Measurements from ENCODE around the gene MYB.

The MYB gene

GRCh38 chr6:135187372-135187771 is 6.3 kb downstream of the MYB start:
- Mint-ChIP-seq H3K9me3 (no peaks in the 10 kb centered on the region), H3K36me3 (ENCODE audit: low read depth) (peaks cover 58% of the 10 kb centered on the region), H3K27ac (no peak overlapping the region), H3K4me3 (no peak overlapping the region), H3K27me3 (ENCODE audit: low read depth) (no peaks in the 10 kb centered on the region), H3K4me1 (ENCODE audit: low read depth) (peaks cover 61% of the 10 kb centered on the region)
- DNase-seq (ENCODE audit: low spot score), result no peak

GRCh38 chr6:135188718-135189117 is 7.6 kb downstream of the MYB start:
- no peaks in the 10 kb centered on the region for H3K27me3 Mint-ChIP-seq (ENCODE audit: low read depth)
- peaks cover 61% of the 10 kb centered on the region for H3K4me1 Mint-ChIP-seq (ENCODE audit: low read depth)
- DNase-seq (ENCODE audit: low spot score), result no peak
- no peaks in the 10 kb centered on the region for H3K9me3 Mint-ChIP-seq
- H3K4me3 Mint-ChIP-seq, result peak overlapping the region; percentile 4
- H3K36me3 Mint-ChIP-seq (ENCODE audit: low read depth), result peaks cover 64% of the 10 kb centered on the region
- peak overlapping the region; percentile 65 for H3K27ac Mint-ChIP-seq

- no peak for DNase-seq (ENCODE audit: low spot score)
- Mint-ChIP-seq H3K4me3 (peak overlapping the region; percentile 4), H3K27ac (peak overlapping the region; percentile 65), H3K27me3 (ENCODE audit: low read depth) (no peaks in the 10 kb centered on the region), H3K36me3 (ENCODE audit: low read depth) (peaks cover 71% of the 10 kb centered on the region), H3K9me3 (no peaks in the 10 kb centered on the region), H3K4me1 (ENCODE audit: low read depth) (peaks cover 62% of the 10 kb centered on the region)
Observed at GRCh38 chr6:135189344-135189743, 8.2 kb downstream of the MYB start.

DNA sequence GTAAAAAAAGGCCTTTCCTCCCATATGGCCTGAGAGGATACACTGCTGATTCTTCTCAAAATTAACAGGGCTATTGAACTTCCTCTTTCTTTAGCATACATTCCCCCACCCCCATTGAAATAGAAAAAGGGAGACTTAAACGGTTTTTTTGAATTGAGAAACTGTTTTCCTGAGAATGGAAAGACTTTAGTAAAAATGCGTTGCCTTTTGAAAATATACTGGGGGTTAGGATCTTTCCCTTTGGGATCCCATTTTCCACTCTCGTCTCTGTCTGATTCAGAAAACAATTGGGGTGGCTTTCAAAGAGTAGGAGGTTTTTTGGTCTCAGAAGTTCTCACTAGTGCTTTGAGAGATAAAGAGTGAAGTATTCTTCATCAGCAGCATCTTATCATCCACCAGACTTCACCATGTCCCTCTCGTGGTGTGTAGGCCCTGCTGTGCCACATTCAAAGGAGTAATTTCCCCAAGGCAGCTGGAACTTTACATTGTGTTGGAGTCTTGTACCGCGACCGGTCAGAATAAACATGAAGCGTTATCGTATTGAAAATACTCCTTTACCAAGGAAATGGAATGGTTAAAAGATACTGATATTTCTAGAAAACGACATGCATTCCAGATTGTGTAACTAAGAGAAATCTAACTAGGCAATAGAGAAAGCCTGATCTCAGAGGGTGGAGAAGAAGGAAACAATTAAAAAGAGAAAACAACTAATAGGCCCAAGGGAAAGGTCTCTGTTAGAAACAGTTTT is 10.6 kb downstream of the MYB start:
- Mint-ChIP-seq H3K27ac (peak overlapping the region; percentile 7), H3K36me3 (ENCODE audit: low read depth) (peaks cover 74% of the 10 kb centered on the region), H3K27me3 (ENCODE audit: low read depth) (no peaks in the 10 kb centered on the region), H3K4me1 (ENCODE audit: low read depth) (peaks cover 63% of the 10 kb centered on the region), H3K4me3 (no peak overlapping the region), H3K9me3 (no peaks in the 10 kb centered on the region)
- no peak for DNase-seq (ENCODE audit: low spot score)

DNA sequence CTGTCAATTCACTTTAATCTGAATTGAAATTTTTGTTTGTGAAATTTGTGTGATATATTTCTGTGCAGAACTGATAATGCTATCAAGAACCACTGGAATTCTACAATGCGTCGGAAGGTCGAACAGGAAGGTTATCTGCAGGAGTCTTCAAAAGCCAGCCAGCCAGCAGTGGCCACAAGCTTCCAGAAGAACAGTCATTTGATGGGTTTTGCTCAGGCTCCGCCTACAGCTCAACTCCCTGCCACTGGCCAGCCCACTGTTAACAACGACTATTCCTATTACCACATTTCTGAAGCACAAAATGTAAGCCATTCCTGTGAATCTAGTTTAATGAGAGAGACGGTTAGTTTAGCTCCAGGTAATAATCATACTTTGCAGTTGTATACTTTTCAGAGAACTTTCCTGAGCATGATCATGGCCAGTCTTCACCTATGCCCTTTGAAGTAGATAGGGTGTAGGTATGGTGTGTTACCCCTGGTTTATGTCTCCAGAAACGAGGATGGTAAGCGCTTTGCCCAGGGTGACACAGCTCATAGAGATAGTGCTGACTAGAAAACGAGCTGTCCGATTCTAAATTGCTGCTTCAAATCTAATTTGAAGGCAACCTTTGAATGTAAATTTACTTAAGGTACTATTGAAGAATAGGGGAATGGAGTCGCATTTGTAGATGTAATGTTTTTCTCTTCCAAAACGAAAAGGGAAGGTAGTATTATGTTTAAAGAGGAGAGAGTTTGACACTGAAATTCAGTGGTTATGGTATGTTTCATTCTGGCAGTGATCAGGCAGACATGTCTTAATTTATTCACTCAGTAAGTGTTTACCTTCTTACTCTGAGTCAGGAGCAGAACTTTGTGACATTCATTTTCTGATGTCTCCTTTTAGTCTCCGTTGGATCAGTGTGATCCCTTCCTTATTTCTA is 11.4 kb downstream of the MYB start:
- Mint-ChIP-seq H3K4me1 (ENCODE audit: low read depth) (peaks cover 66% of the 10 kb centered on the region), H3K27me3 (ENCODE audit: low read depth) (no peaks in the 10 kb centered on the region), H3K9me3 (no peaks in the 10 kb centered on the region), H3K27ac (peak overlapping the region; percentile 7), H3K36me3 (ENCODE audit: low read depth) (peaks cover 75% of the 10 kb centered on the region), H3K4me3 (no peak overlapping the region)
- no peak for DNase-seq (ENCODE audit: low spot score)

- Mint-ChIP-seq H3K4me1 (ENCODE audit: low read depth) (peaks cover 65% of the 10 kb centered on the region), H3K36me3 (ENCODE audit: low read depth) (peaks cover 75% of the 10 kb centered on the region), H3K4me3 (no peak overlapping the region), H3K9me3 (no peaks in the 10 kb centered on the region), H3K27ac (no peak overlapping the region), H3K27me3 (ENCODE audit: low read depth) (no peaks in the 10 kb centered on the region)
- DNase-seq (ENCODE audit: low spot score), result no peak
Observed at GRCh38 chr6:135193221-135193620, 12.1 kb downstream of the MYB start.

- no peak overlapping the region for H3K4me3 Mint-ChIP-seq
- peak overlapping the region; percentile 28 for H3K27ac Mint-ChIP-seq
- no peaks in the 10 kb centered on the region for H3K9me3 Mint-ChIP-seq
- no peaks in the 10 kb centered on the region for H3K27me3 Mint-ChIP-seq (ENCODE audit: low read depth)
- peaks cover 69% of the 10 kb centered on the region for H3K36me3 Mint-ChIP-seq (ENCODE audit: low read depth)
- H3K4me1 Mint-ChIP-seq (ENCODE audit: low read depth), result peaks cover 52% of the 10 kb centered on the region
- DNase-seq (ENCODE audit: low spot score), result no peak
Observed at GRCh38 chr6:135195041-135195440, 13.9 kb downstream of the MYB start.

DNA sequence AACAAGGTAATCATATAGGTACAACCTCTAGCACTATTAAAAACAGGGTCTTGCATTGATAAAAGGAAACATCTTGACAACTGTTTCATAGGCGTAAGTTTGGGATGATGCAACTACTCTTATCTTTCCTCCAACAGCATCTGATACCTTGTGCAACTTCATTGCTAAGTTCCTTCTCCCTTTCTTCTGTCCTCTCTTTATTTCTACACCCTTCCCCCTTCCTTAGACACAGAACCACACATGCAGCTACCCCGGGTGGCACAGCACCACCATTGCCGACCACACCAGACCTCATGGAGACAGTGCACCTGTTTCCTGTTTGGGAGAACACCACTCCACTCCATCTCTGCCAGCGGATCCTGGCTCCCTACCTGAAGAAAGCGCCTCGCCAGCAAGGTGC is 14.4 kb downstream of the MYB start:
- no peaks in the 10 kb centered on the region for H3K9me3 Mint-ChIP-seq
- peak overlapping the region; percentile 62 for H3K27ac Mint-ChIP-seq
- no peaks in the 10 kb centered on the region for H3K27me3 Mint-ChIP-seq (ENCODE audit: low read depth)
- H3K4me1 Mint-ChIP-seq (ENCODE audit: low read depth), result peaks cover 50% of the 10 kb centered on the region
- DNase-seq (ENCODE audit: low spot score), result no peak
- H3K36me3 Mint-ChIP-seq (ENCODE audit: low read depth), result peaks cover 72% of the 10 kb centered on the region
- peak overlapping the region; percentile 27 for H3K4me3 Mint-ChIP-seq

DNA sequence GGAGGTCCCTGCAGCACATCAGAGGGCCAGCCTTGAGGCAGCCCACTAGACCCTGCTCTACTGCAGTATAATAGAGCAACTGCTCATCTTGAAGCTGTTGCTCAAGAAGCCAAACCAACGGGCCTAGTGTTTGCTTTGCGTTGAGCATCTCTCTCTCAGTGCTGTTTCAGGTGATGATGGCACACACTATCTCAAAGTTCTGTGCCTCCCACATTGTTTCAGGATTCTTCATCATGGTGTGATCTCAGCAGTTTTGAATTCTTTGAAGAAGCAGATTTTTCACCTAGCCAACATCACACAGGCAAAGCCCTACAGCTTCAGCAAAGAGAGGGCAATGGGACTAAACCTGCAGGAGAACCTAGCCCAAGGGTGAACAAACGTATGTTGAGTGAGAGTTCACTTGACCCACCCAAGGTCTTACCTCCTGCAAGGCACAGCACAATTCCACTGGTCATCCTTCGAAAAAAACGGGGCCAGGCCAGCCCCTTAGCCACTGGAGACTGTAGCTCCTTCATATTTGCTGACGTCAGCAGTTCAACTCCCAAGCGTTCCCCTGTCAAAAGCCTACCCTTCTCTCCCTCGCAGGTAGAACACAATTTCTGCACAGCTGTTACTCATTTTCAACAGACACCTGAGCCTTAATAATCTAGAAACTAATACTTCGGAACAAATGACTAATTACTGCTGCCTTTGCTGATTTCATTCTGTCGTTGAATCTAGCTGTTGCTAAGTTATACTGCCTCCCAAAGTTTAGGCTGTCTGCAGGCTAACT is 15.8 kb downstream of the MYB start:
- peak overlapping the region; percentile 6 for H3K4me3 Mint-ChIP-seq
- H3K27me3 Mint-ChIP-seq (ENCODE audit: low read depth), result no peaks in the 10 kb centered on the region
- H3K27ac Mint-ChIP-seq, result peak overlapping the region; percentile 73
- no peak for DNase-seq (ENCODE audit: low spot score)
- H3K4me1 Mint-ChIP-seq (ENCODE audit: low read depth), result peaks cover 46% of the 10 kb centered on the region
- no peaks in the 10 kb centered on the region for H3K9me3 Mint-ChIP-seq
- peaks cover 72% of the 10 kb centered on the region for H3K36me3 Mint-ChIP-seq (ENCODE audit: low read depth)

- DNase-seq (ENCODE audit: low spot score), result no peak
- Mint-ChIP-seq H3K9me3 (no peaks in the 10 kb centered on the region), H3K4me1 (ENCODE audit: low read depth) (peaks cover 4% of the 10 kb centered on the region), H3K36me3 (ENCODE audit: low read depth) (peaks cover 64% of the 10 kb centered on the region), H3K27me3 (ENCODE audit: low read depth) (no peaks in the 10 kb centered on the region), H3K4me3 (no peak overlapping the region), H3K27ac (no peak overlapping the region)
Observed at GRCh38 chr6:135202836-135203235, 21.7 kb downstream of the MYB start.

- H3K36me3 Mint-ChIP-seq (ENCODE audit: low read depth), result peaks cover 63% of the 10 kb centered on the region
- no peak overlapping the region for H3K27ac Mint-ChIP-seq
- peaks cover 13% of the 10 kb centered on the region for H3K4me1 Mint-ChIP-seq (ENCODE audit: low read depth)
- no peak for DNase-seq (ENCODE audit: low spot score)
- H3K9me3 Mint-ChIP-seq, result no peaks in the 10 kb centered on the region
- H3K27me3 Mint-ChIP-seq (ENCODE audit: low read depth), result no peaks in the 10 kb centered on the region
- H3K4me3 Mint-ChIP-seq, result no peak overlapping the region
Observed at GRCh38 chr6:135204951-135205350, 23.8 kb downstream of the MYB start.

GRCh38 chr6:135209803-135210202 is 28.7 kb downstream of the MYB start:
- Mint-ChIP-seq H3K4me3 (peak overlapping the region; percentile 71), H3K9me3 (no peaks in the 10 kb centered on the region), H3K27me3 (ENCODE audit: low read depth) (no peaks in the 10 kb centered on the region), H3K4me1 (ENCODE audit: low read depth) (peaks cover 38% of the 10 kb centered on the region), H3K27ac (peak overlapping the region; percentile 87), H3K36me3 (ENCODE audit: low read depth) (peaks cover 59% of the 10 kb centered on the region)
- no peak for DNase-seq (ENCODE audit: low spot score)

- no peaks in the 10 kb centered on the region for H3K27me3 Mint-ChIP-seq (ENCODE audit: low read depth)
- peak overlapping the region; percentile 71 for H3K4me3 Mint-ChIP-seq
- H3K27ac Mint-ChIP-seq, result peak overlapping the region; percentile 87
- peak; percentile 27 for DNase-seq (ENCODE audit: low spot score)
- no peaks in the 10 kb centered on the region for H3K9me3 Mint-ChIP-seq
- H3K36me3 Mint-ChIP-seq (ENCODE audit: low read depth), result peaks cover 57% of the 10 kb centered on the region
- H3K4me1 Mint-ChIP-seq (ENCODE audit: low read depth), result peaks cover 40% of the 10 kb centered on the region
Observed at GRCh38 chr6:135210632-135211305, 29.7 kb downstream of the MYB start.

Measured in T-helper 2 cell treated with Interferon-gamma antibody and Interleukin-4, amounts not matched to agents 5 μg/mL and 100 μg/mL, for 36 hours (primary cell).